Neuronal stem cell (in vitro differentiated cells): ENCODE measurements around the gene FLNC.
A peak's percentile ranks its signal among the peaks of the same experiment; 100 is the strongest.

ENCODE experiments used
- DNase-seq: peaks from one replicate; pipeline ENCODE4 v3.0.0-alpha.2; 2013; ENCODE audit warnings: low spot score
- H2AFZ ChIP-seq: one replicate; pipeline ENCODE4 v1.6.1; 2013; ENCODE audit warnings: mild to moderate bottlenecking, low read length, inconsistent platforms
- H2AK5ac ChIP-seq: 2 replicates; pipeline ENCODE4 v1.6.1; 2013; ENCODE audit warnings: low read depth, mild to moderate bottlenecking, inconsistent platforms, low read length, moderate library complexity, mixed read lengths
- H2BK120ac ChIP-seq: 2 replicates; pipeline ENCODE4 v1.6.1; 2013; ENCODE audit warnings: low read depth, mild to moderate bottlenecking, inconsistent platforms, low read length, moderate library complexity, mixed read lengths
- H2BK12ac ChIP-seq: one replicate; pipeline ENCODE4 v1.6.1; 2013; ENCODE audit warnings: low read length, inconsistent platforms
- H2BK15ac ChIP-seq: 2 replicates; pipeline ENCODE4 v1.6.1; 2013; ENCODE audit warnings: mild to moderate bottlenecking, low read length, inconsistent platforms, mixed read lengths
- H2BK5ac ChIP-seq: one replicate; pipeline ENCODE4 v1.6.1; 2013; ENCODE audit warnings: inconsistent platforms, mild to moderate bottlenecking, low read length, moderate library complexity
- H3K14ac ChIP-seq: one replicate; pipeline ENCODE4 v1.6.1; 2013; ENCODE audit warnings: low read length, inconsistent platforms
- H3K18ac ChIP-seq: 2 replicates; pipeline ENCODE4 v1.6.1; 2013; ENCODE audit warnings: low read length, inconsistent platforms
- H3K23ac ChIP-seq: 2 replicates; pipeline ENCODE4 v1.6.1; 2013; ENCODE audit warnings: low read depth, mild to moderate bottlenecking, mixed read lengths, low read length, inconsistent platforms; ENCODE audit not compliant: poor library complexity
- H3K27ac ChIP-seq: replicated peaks from 3 replicates; pipeline ENCODE4 v1.5.1; 2013; ENCODE audit warnings: low read length, inconsistent platforms
- H3K27me3 ChIP-seq, 3 experiments: 2 replicates each; pipeline ENCODE4 v1.6.1; 2013; ENCODE audit warnings: low read length in 3 of 3, mild to moderate bottlenecking in 2 of 3, inconsistent platforms in 1 of 3, low read depth in 1 of 3, mixed read lengths in 1 of 3, moderate library complexity in 1 of 3; ENCODE audit not compliant: control insufficient read depth in 3 of 3, insufficient read depth in 3 of 3
- H3K36me3 ChIP-seq, 2 donors: replicated peaks in 1 of 2; 2 replicates each; pipeline ENCODE4 v1.6.1; 2013; ENCODE audit warnings: low read length in 2 of 2; ENCODE audit not compliant: control insufficient read depth in 2 of 2, insufficient read depth in 2 of 2
- H3K4ac ChIP-seq: 2 replicates; pipeline ENCODE4 v1.6.1; 2013; ENCODE audit warnings: inconsistent platforms, mild to moderate bottlenecking, low read length, moderate library complexity
- H3K4me1 ChIP-seq, 2 donors: 1 replicate in 1 of 2; 2 replicates in 1 of 2; pipeline ENCODE4 v1.6.1; 2013; ENCODE audit warnings: low read length in 2 of 2, low read depth in 1 of 2; ENCODE audit not compliant: control insufficient read depth in 2 of 2, insufficient read depth in 1 of 2
- H3K4me2 ChIP-seq: one replicate; pipeline ENCODE4 v1.6.1; 2013; ENCODE audit warnings: mild to moderate bottlenecking, low read length, inconsistent platforms; ENCODE audit not compliant: insufficient read depth, poor library complexity, severe bottlenecking
- H3K4me3 ChIP-seq, 2 donors: 2 replicates each; pipeline ENCODE4 v1.5.1; 2013; ENCODE audit warnings: low read length in 2 of 2, mild to moderate bottlenecking in 2 of 2, inconsistent platforms in 1 of 2, moderate library complexity in 1 of 2
- H3K79me1 ChIP-seq: one replicate; pipeline ENCODE4 v1.6.1; 2013; ENCODE audit warnings: low read depth, mild to moderate bottlenecking, inconsistent platforms, low read length, moderate library complexity
- H3K9ac ChIP-seq: one replicate; pipeline ENCODE4 v1.6.1; 2013; ENCODE audit warnings: mild to moderate bottlenecking, low read depth, low read length, inconsistent platforms; ENCODE audit not compliant: poor library complexity
- H3K9me3 ChIP-seq, 2 donors: replicated peaks in 1 of 2; 2 replicates each; pipeline versions ENCODE3 to v1.6.1; 2013; ENCODE audit warnings: low read length in 2 of 2, mild to moderate bottlenecking in 2 of 2, inconsistent platforms in 1 of 2, low read depth in 1 of 2, mixed read lengths in 1 of 2, moderate library complexity in 1 of 2; ENCODE audit not compliant: control insufficient read depth in 2 of 2, insufficient read depth in 1 of 2
- H4K8ac ChIP-seq: one replicate; pipeline ENCODE4 v1.6.1; 2013; ENCODE audit warnings: low read depth, mild to moderate bottlenecking, inconsistent platforms, low read length, moderate library complexity
- H4K91ac ChIP-seq: one replicate; pipeline ENCODE4 v1.6.1; 2013; ENCODE audit warnings: low read length, low read depth, mild to moderate bottlenecking, inconsistent platforms; ENCODE audit not compliant: poor library complexity
- WGBS, 2 donors: extraction: QIAGEN DNeasy Blood & Tissue Kit; methylation state at CpG; one replicate each; pipeline ENCODE4 v1.1.7; 2013; ENCODE audit warnings: missing lambda C conversion rate in 2 of 2, mixed read lengths in 1 of 2; ENCODE audit not compliant: insufficient read length in 2 of 2, insufficient replicate concordance in 1 of 2; ENCODE audit errors: extremely low coverage in 2 of 2; 5-methylcytosine and 5-hydroxymethylcytosine counted together

The FLNC gene

DNA sequence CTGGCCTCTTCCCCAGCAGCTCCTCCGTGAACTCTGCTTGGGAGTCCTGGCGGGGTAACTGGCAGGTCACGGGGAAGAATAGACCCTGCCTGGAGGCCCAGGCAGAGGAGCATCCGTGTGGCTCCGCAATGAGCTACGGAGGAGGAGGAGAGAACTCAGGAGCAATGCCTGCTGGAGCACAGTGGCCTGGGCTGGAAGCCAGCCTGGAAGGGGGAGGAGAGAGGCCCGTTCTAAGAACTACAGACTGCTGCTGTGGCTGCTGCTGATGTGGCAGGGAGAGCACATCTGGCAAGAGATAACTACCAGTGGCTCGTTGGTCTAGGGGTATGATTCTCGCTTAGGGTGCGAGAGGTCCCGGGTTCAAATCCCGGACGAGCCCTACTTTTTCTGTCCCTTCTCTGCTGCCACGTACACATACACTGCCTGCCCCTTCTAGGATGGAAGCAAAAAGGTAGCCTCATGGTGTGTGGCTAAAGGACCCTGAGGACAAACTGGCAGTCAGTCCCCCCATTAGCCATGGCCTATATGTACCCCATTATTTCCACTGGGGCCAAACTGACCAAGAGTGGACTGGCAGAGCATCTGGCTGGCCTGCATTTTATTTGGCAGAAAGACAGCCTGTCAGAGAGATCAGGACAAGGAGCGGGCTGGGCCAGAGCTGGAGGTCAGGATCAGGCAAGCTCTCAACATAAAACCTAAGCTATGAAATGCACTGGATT lies 46.9 kb upstream of the FLNC start:
- no peak for DNase-seq
- Histone ChIP-seq H3K36me3 (no peaks in the 10 kb centered on the region), H2BK12ac (no peak overlapping the region), H2AK5ac (no peak overlapping the region), H3K4ac (no peak overlapping the region), H3K9me3 (no peaks in the 10 kb centered on the region), H3K79me1 (no peaks in the 10 kb centered on the region), H2BK15ac (no peak overlapping the region), H4K8ac (no peak overlapping the region), H3K23ac (peak overlapping the region; percentile 20), H2BK5ac (no peak overlapping the region), H4K91ac (no peak overlapping the region), H3K14ac (no peak overlapping the region), H3K9ac (no peak overlapping the region), H3K27ac (no peak overlapping the region), H3K18ac (peak overlapping the region; percentile 39), H3K27me3 (peaks cover 0 to 2% (median 0%) of the 10 kb centered on the region in 3 experiments), H3K4me1 (peaks cover 0 to 2% of the 10 kb centered on the region in 2 donors), H2AFZ (peak overlapping the region; percentile 58), H3K4me3 (peak overlapping the region in 1 of 2 donors; percentile 33), H3K4me2 (no peak overlapping the region), H2BK120ac (no peak overlapping the region)
- no CpG with 5 or more reads among the region's 15 CpGs for WGBS, 2 donors

DNA sequence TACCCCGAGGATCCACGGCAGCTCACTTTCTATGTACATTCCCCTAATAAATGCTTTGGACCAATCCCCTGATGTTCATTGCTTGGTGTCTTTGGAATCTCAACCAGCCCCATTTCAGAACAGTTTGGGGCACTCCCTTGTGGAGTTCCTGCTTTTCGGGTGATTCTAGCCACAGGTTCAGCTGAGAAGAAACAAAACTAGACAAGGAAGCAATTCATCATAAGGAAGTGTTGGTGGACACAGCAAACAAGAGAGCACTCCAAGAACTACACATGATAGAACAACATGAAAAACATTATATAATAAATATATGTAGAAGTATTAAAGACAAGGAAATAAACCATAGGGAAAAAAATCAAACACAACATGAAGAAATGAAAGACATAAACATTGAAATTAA lies 44.5 kb upstream of the FLNC start:
- WGBS, 2 donors: no CpG with 5 or more reads among the region's 3 CpGs
- no peak overlapping the region for H3K4me2 ChIP-seq

DNA sequence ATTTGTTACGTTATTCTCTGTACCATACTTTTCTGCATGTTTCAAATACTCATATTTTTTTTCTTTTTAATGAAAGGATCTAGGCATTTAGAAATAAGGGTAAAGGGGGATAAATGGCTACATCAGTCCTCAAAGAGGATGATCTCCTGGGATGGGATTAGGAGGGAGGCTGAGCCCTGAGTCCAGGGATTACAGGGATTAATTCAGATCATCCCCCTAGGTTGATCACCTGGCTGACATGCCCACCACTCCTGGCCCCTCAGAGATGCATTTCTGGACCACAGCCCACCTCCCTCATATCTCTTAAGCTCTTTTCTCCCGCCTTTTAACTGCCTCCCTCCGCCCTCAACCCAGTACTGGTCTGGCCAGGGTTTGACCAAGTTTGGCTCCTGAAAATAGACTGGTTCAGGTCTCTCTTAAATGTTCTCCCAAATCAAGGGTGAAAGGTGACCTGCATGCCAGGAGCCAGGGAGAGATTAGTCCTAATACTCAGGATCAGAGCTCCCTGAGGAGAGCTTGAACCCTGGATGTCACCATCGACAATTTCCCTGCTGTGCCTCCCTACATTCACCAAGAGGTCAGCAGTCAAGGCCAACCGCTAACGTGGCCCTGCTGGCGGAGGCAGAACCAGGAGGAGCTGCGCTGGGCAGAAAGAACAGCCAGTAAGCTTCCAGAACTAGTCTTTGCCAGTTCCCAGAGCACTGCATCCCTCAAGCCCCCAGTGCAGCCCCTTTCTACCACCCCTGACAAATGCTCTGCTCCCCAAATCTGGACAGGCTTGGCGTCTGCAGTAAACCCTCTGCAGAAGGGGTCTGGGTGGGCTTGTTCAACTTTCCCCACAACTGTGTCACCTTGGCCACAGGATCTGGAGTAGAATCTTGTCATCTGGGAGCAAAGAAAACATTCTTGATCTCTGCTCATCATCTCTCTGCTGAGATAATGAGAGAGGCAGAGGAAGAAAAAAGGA lies 41.5 kb upstream of the FLNC start:
- Histone ChIP-seq H2BK5ac (peak overlapping the region; percentile 83), H2AK5ac (no peak overlapping the region), H3K23ac (no peak overlapping the region), H3K4ac (no peak overlapping the region), H3K4me1 (peaks cover 7 to 10% of the 10 kb centered on the region in 2 donors), H2BK12ac (no peak overlapping the region), H3K9me3 (no peaks in the 10 kb centered on the region), H3K36me3 (no peaks in the 10 kb centered on the region), H3K14ac (no peak overlapping the region), H4K8ac (no peak overlapping the region), H3K4me2 (no peak overlapping the region), H3K4me3 (no peak overlapping the region), H3K18ac (no peak overlapping the region), H2BK120ac (no peak overlapping the region), H2BK15ac (no peak overlapping the region), H2AFZ (no peak overlapping the region), H3K27ac (no peak overlapping the region), H3K9ac (no peak overlapping the region), H4K91ac (no peak overlapping the region), H3K79me1 (peaks cover 5% of the 10 kb centered on the region), H3K27me3 (peaks cover 0 to 2% (median 0%) of the 10 kb centered on the region in 3 experiments)
- DNase-seq: no peak
- no CpG with 5 or more reads among the region's 9 CpGs for WGBS, 2 donors

More for the DNA sequence above, 44.5 kb upstream of the FLNC start:
- no peak overlapping the region for H2AK5ac ChIP-seq
- H4K91ac ChIP-seq: no peak overlapping the region
- peaks cover 0 to 2% (median 0%) of the 10 kb centered on the region in 3 experiments for H3K27me3 ChIP-seq
- no peak overlapping the region for H3K4ac ChIP-seq
- H2BK12ac ChIP-seq: no peak overlapping the region
- H3K79me1 ChIP-seq: no peaks in the 10 kb centered on the region
- H3K9me3 ChIP-seq: no peaks in the 10 kb centered on the region
- no peak overlapping the region for H3K14ac ChIP-seq
- H2BK15ac ChIP-seq: no peak overlapping the region
- no peaks in the 10 kb centered on the region for H3K36me3 ChIP-seq
- H3K4me3 ChIP-seq: no peak overlapping the region
- H3K23ac ChIP-seq: no peak overlapping the region
- H3K9ac ChIP-seq: no peak overlapping the region
- no peak overlapping the region for H4K8ac ChIP-seq
- DNase-seq: no peak
- H3K27ac ChIP-seq: no peak overlapping the region
- H3K4me1 ChIP-seq: peaks cover 3 to 4% of the 10 kb centered on the region in 2 donors
- H2BK5ac ChIP-seq: no peak overlapping the region
- no peak overlapping the region for H3K18ac ChIP-seq
- H2AFZ ChIP-seq: no peak overlapping the region
- H2BK120ac ChIP-seq: no peak overlapping the region
